OCI-LY1 (cell line): Measurements from ENCODE around the gene PIGW.

Experiments used
- CTCF ChIP-seq: fragments of 200-600 bp; sonication (generic), shearing (Covaris generic); IDR thresholded peaks from 2 replicates; pipeline ENCODE4 v1.5.1; 2017; ENCODE audit warnings: mild to moderate bottlenecking, antibody characterized with exemption, low read length, moderate library complexity, mixed read lengths
- EZH2 ChIP-seq: fragments of 200-600 bp; sonication (generic), shearing (Covaris generic); IDR thresholded peaks from 2 replicates; pipeline ENCODE4 v1.8.0; 2017; ENCODE audit warnings: borderline replicate concordance, mixed run types, mild to moderate bottlenecking, antibody characterized with exemption, low read length, moderate library complexity, mixed read lengths

DNA sequence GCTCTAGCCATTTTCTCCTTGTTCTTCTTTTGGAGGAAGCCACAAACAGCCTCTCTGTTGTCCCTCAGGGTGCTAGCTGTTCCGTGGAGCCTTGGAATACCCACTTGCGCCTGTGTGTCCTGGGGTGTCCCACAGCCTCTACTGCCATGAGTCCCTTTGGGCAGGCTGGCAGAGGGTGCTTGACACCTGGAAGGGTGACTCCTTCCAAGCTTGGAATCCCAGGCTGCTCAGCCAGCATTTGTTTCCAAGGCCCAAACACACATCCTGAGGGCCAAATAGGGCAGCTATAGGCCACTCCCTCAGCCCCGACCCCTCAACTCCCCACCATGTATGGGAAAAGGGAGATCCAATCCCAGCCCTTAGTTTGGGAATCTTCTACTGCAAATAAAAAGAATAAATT lies 33.4 kb upstream of the PIGW start:
- no peak for TF ChIP-seq CTCF
- no peak for TF ChIP-seq EZH2
